DND-41 (cell line): Measurements from ENCODE around the gene CDX2.
"Not testable (repeated sequence)": the region's sequence is repeated elsewhere in the genome, so short reads cannot be mapped to it uniquely, and the experiment has no call there.

ENCODE experiments used
- ATAC-seq: fragments of 200-7000 bp; cut with Tn5 transposase; 3 replicates; pipeline ENCODE4 v1.9.1; 2021; ENCODE audit warnings: low read depth; ENCODE audit not compliant: insufficient read depth
- DNase-seq: peaks from one replicate; pipeline ENCODE4 v3.0.0-alpha.2; 2020
- H2AFZ ChIP-seq: 2 replicates; pipeline ENCODE4 v1.6.0; 2012; ENCODE audit warnings: low read depth, low read length
- H3K27ac ChIP-seq: 2 replicates; pipeline ENCODE4 v1.5.1; 2012; ENCODE audit warnings: low read length, inconsistent platforms
- H3K27me3 ChIP-seq: fragments of 200-600 bp; sonication (generic); 2 replicates; pipeline ENCODE4 v1.6.0; 2012; ENCODE audit warnings: low read length, mild to moderate bottlenecking, inconsistent platforms; ENCODE audit not compliant: insufficient read depth, poor library complexity
- H3K36me3 ChIP-seq: 2 replicates; pipeline ENCODE4 v1.5.1; 2012; ENCODE audit warnings: low read length, inconsistent platforms; ENCODE audit not compliant: insufficient read depth
- H3K4me1 ChIP-seq: 2 replicates; pipeline ENCODE4 v1.5.1; 2012; ENCODE audit warnings: mild to moderate bottlenecking, low read length; ENCODE audit not compliant: insufficient read depth
- H3K4me2 ChIP-seq: 2 replicates; pipeline ENCODE4 v1.6.0; 2012; ENCODE audit warnings: mild to moderate bottlenecking, moderate library complexity, low read length, inconsistent platforms; ENCODE audit not compliant: insufficient read depth
- H3K4me3 ChIP-seq, 2 experiments: fragments of 200-600 bp in 1 of 2; shearing (Covaris generic) in 1 of 2; 2 replicates each; pipeline ENCODE4 v1.5.1; 2012 to 2016; ENCODE audit warnings: inconsistent platforms in 2 of 2, low read length in 2 of 2, mild to moderate bottlenecking in 2 of 2, low read depth in 1 of 2, moderate library complexity in 1 of 2
- H3K79me2 ChIP-seq: 2 replicates; pipeline ENCODE4 v1.6.0; 2012; ENCODE audit warnings: low read length, inconsistent platforms; ENCODE audit not compliant: insufficient read depth
- H3K9ac ChIP-seq: 2 replicates; pipeline ENCODE4 v1.6.0; 2012; ENCODE audit warnings: low read depth, mild to moderate bottlenecking, inconsistent platforms, low read length, moderate library complexity
- H3K9me3 ChIP-seq: 2 replicates; pipeline ENCODE4 v1.5.1; 2012; ENCODE audit warnings: low read length, moderate library complexity, mild to moderate bottlenecking, inconsistent platforms; ENCODE audit not compliant: insufficient read depth, severe bottlenecking
- H4K20me1 ChIP-seq: 2 replicates; pipeline ENCODE4 v1.6.0; 2012; ENCODE audit warnings: low read length; ENCODE audit not compliant: insufficient read depth
- CTCF ChIP-seq: IDR thresholded peaks from 2 replicates; pipeline ENCODE4 v1.5.1; 2012; ENCODE audit warnings: borderline replicate concordance, low read length, moderate library complexity, mild to moderate bottlenecking; ENCODE audit not compliant: poor library complexity, severe bottlenecking; ENCODE audit errors: extremely low read depth
- EZH2 ChIP-seq: IDR thresholded peaks from 3 replicates; pipeline ENCODE4 v1.6.1; 2012; ENCODE audit warnings: borderline replicate concordance, low read depth, mild to moderate bottlenecking, moderate library complexity, low read length, inconsistent platforms; ENCODE audit not compliant: severe bottlenecking

CDX2 gene

GRCh38 chr13:27965740-27966640 lies 3.1 kb downstream of the CDX2 start:
- Histone ChIP-seq H4K20me1 (no peaks in the 10 kb centered on the region), H3K27me3 (peaks cover 3% of the 10 kb centered on the region), H3K4me2 (no peak overlapping the region), H3K9ac (no peak overlapping the region), H3K27ac (no peak overlapping the region), H2AFZ (no peak overlapping the region), H3K79me2 (no peaks in the 10 kb centered on the region), H3K4me1 (no peaks in the 10 kb centered on the region), H3K36me3 (no peaks in the 10 kb centered on the region), H3K9me3 (no peaks in the 10 kb centered on the region), H3K4me3 (no peak overlapping the region)
- ATAC-seq = no peak
- DNase-seq = no peak
- no peak for TF ChIP-seq CTCF

GRCh38 chr13:27965343-27965739 lies 3.8 kb downstream of the CDX2 start:
- H4K20me1 ChIP-seq = no peaks in the 10 kb centered on the region
- no peaks in the 10 kb centered on the region for H3K79me2 ChIP-seq
- no peak overlapping the region for H3K4me3 ChIP-seq
- no peak for ATAC-seq
- H3K27me3 ChIP-seq = peaks cover 7% of the 10 kb centered on the region
- no peaks in the 10 kb centered on the region for H3K4me1 ChIP-seq
- H3K9ac ChIP-seq = no peak overlapping the region
- no peak overlapping the region for H3K4me2 ChIP-seq
- H2AFZ ChIP-seq = no peak overlapping the region
- no peak for DNase-seq
- no peaks in the 10 kb centered on the region for H3K36me3 ChIP-seq
- TF ChIP-seq CTCF = no peak
- no peak for TF ChIP-seq EZH2
- H3K27ac ChIP-seq = no peak overlapping the region
- no peaks in the 10 kb centered on the region for H3K9me3 ChIP-seq

- H3K36me3 ChIP-seq = no peaks in the 10 kb centered on the region
- DNase-seq (no peak), ATAC-seq (no peak)
- peaks cover 8% of the 10 kb centered on the region for H3K27me3 ChIP-seq
- no peaks in the 10 kb centered on the region for H4K20me1 ChIP-seq
- H3K27ac ChIP-seq = no peak overlapping the region
- no peaks in the 10 kb centered on the region for H3K79me2 ChIP-seq
- no peak overlapping the region for H2AFZ ChIP-seq
- no peak overlapping the region for H3K9ac ChIP-seq
- H3K9me3 ChIP-seq = no peaks in the 10 kb centered on the region
- TF ChIP-seq EZH2 = no peak
- no peak overlapping the region for H3K4me3 ChIP-seq
- H3K4me2 ChIP-seq = no peak overlapping the region
- no peaks in the 10 kb centered on the region for H3K4me1 ChIP-seq
Observed at GRCh38 chr13:27964741-27965323, 4.3 kb downstream of the CDX2 start.

- ATAC-seq, H3K79me2 ChIP-seq, H3K9ac ChIP-seq, H4K20me1 ChIP-seq, H3K27ac ChIP-seq, H2AFZ ChIP-seq, DNase-seq, H3K4me2 ChIP-seq, H3K36me3 ChIP-seq, H3K9me3 ChIP-seq, H3K4me3 ChIP-seq, H3K4me1 ChIP-seq: not testable (repeated sequence)
- peaks cover 12% of the 10 kb centered on the region for H3K27me3 ChIP-seq
Observed at GRCh38 chr13:27964206-27964605, 4.9 kb downstream of the CDX2 start.
